Measurements from ENCODE around the gene ADCY6. TPM values are rescaled to one million over a fixed set of nuclear protein-coding genes. Genes with fewer than 3 reads are reported as not detected.

Gene ADCY6
- total RNA-seq, 1 donor, result 0.52 TPM

DNA sequence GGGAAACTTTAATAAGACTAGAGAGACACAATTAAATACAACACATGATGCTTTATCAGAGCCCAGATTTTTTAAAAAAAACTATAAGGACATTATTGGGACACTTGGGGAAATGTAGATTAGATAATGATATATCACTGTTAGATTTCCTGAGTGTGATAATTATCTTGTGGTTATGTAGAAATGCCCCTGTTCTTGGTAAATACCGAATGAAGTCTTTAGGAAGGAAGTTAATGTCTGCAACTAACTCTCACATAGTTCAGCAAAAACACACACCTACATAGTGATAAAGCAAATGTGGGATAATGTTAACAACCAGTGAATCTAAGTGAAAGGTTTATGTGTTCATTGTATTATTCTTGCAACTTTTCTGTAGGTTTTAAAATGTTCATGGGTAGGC lies 14.8 kb upstream of the ADCY6 start:
- no peaks in the 10 kb centered on the region for H3K4me1 ChIP-seq (ENCODE audit: insufficient read depth, low read length)
- H3K4me3 ChIP-seq (ENCODE audit: low read length), result no peak overlapping the region
- H3K9me3 ChIP-seq (ENCODE audit: low read depth, low read length), result no peaks in the 10 kb centered on the region
- no peaks in the 10 kb centered on the region for H3K27me3 ChIP-seq (ENCODE audit: insufficient read depth, low read length)

DNA sequence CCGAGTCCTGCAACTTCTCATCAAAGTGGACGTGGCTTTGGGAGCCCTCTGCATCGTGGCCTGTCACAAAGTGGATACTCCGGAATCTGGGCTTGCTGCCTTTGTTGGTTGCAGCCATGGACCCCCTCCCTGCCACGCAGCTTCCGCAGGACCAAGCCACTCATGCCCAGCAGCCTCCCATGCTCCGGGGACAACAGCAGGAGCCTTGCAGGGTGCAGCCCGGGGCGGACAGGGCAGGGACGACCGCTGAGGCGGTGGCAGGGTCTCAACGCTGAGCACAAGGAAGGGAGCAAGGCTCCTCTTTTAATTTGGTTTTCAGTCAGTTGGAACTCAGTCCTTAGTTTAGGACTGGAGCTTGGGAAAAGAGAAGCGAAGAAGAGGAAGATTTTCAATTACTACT lies 12.1 kb upstream of the ADCY6 start:
- no peaks in the 10 kb centered on the region for H3K27me3 ChIP-seq (ENCODE audit: insufficient read depth, low read length)
- no peak overlapping the region for H3K4me3 ChIP-seq (ENCODE audit: low read length)
- no peaks in the 10 kb centered on the region for H3K9me3 ChIP-seq (ENCODE audit: low read depth, low read length)
- H3K4me1 ChIP-seq (ENCODE audit: insufficient read depth, low read length), result peaks cover 2% of the 10 kb centered on the region

DNA sequence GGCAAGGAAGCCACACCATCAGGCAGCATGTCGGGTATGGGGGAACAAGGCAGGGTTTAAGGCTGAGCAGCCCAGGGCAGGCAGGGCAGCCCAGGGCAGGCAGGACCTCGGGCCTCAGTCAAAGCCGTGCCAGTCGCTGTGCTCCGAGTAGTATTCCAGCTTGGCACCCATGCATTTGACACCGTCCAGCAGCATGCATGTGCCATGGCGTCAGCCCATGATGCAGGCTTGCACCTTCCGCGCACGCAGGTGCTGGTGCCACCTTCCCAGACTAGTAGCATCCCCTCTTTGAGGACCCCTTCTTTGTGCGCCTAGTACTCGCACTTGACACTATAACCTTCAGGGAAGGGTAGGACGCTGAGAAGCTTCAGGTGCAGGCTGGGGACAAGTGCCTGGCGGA lies 11.6 kb upstream of the ADCY6 start:
- Histone ChIP-seq H3K9me3 (ENCODE audit: low read depth, low read length) (no peaks in the 10 kb centered on the region), H3K4me1 (ENCODE audit: insufficient read depth, low read length) (peaks cover 8% of the 10 kb centered on the region), H3K27me3 (ENCODE audit: insufficient read depth, low read length) (no peaks in the 10 kb centered on the region), H3K4me3 (ENCODE audit: low read length) (no peak overlapping the region)

DNA sequence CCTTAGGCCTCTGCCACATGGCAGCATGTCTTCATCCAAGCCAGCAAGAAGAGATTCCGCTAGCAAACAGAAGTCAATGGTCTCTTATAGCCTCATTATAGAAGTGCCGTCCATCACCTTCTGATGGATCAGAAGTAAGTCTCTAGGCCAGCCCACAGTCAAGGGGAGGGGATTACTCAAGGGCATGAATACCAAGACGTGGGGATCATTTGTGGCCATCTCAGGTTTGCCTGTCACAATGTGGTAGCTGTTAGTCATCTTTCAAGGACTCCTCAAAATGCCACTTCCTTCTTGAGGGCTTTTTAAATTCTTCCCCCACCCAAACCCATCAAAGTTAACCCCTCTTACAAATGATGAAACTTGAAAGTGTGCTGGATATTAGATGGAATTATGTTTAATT lies 8.1 kb upstream of the ADCY6 start:
- Histone ChIP-seq H3K9me3 (ENCODE audit: low read depth, low read length) (no peaks in the 10 kb centered on the region), H3K4me3 (ENCODE audit: low read length) (no peak overlapping the region), H3K27me3 (ENCODE audit: insufficient read depth, low read length) (no peaks in the 10 kb centered on the region), H3K4me1 (ENCODE audit: insufficient read depth, low read length) (peaks cover 11% of the 10 kb centered on the region)

DNA sequence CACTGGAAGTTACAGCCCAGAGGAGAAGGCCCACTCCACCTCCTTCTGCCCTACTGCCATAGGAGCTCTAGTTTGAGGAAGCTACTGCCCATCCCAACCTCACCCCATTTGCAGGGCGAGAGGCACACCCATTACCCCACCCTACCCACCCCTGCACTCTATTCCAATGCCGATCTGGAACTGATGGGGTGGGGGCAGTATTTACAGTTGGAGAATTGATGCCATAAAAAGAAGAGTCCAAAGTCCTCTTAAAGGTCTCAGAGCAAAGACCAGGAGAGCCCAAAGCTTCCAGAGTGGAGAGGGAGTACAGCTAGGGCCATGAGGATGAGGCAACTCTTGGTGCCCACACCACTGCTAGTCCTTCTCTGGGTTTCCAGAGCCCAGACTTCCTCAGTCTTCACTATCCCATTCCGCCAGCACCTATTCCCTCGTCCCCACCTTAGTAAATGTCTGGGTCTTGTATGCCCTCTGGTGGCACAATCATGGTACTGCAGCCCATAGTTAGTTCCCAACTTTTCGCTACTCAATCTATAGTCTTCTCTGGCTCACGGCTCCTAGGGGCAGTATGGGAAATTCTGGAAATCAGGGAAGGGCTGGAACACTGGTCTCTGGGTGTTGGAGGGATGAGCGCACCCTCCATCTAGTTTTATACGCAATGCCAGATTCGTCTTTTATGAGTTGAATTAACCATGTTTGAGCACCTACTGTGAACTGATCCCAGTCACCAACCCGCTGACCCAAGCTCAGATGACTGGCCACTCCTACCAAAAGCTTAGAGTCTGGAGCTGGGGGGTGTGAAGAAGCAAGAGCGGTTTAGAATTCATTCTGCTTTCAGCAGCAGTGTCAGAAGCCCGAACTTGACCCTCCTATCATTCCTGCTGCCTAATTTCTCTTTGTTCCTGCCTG lies 6.9 kb upstream of the ADCY6 start:
- peaks cover 11% of the 10 kb centered on the region for H3K4me1 ChIP-seq (ENCODE audit: insufficient read depth, low read length)
- no peaks in the 10 kb centered on the region for H3K27me3 ChIP-seq (ENCODE audit: insufficient read depth, low read length)
- no peaks in the 10 kb centered on the region for H3K9me3 ChIP-seq (ENCODE audit: low read depth, low read length)
- H3K4me3 ChIP-seq (ENCODE audit: low read length), result no peak overlapping the region

DNA sequence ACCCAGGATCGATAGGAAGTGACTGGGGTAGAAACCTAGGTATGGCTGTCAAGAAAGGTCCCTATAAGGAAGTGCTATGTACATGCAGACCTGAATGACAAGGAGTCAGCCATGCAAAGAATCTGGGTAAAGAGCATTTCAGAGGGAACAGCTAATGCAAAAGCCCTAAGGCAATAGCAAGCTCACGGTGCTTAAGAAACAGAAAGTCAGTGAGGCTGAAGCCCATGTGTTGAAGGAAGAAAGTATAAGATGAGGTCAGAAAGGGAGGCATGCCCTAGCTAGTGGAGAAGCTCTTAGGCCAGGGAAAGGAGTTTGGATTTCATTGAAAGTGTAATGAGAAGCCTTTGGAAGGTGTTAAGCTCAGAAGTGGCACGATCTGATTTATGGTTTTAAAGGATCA lies 6.0 kb upstream of the ADCY6 start:
- Histone ChIP-seq H3K9me3 (ENCODE audit: low read depth, low read length) (no peaks in the 10 kb centered on the region), H3K4me3 (ENCODE audit: low read length) (no peak overlapping the region), H3K27me3 (ENCODE audit: insufficient read depth, low read length) (peaks cover 6% of the 10 kb centered on the region), H3K4me1 (ENCODE audit: insufficient read depth, low read length) (peaks cover 11% of the 10 kb centered on the region)

GRCh38 chr12:48793696-48794095 lies 4.8 kb upstream of the ADCY6 start:
- Histone ChIP-seq H3K9me3 (ENCODE audit: low read depth, low read length) (no peaks in the 10 kb centered on the region), H3K4me1 (ENCODE audit: insufficient read depth, low read length) (peaks cover 13% of the 10 kb centered on the region), H3K27me3 (ENCODE audit: insufficient read depth, low read length) (peaks cover 8% of the 10 kb centered on the region), H3K4me3 (ENCODE audit: low read length) (no peak overlapping the region)

GRCh38 chr12:48789858-48790326 lies 1.0 kb upstream of the ADCY6 start:
- Histone ChIP-seq H3K27me3 (ENCODE audit: insufficient read depth, low read length) (peaks cover 18% of the 10 kb centered on the region), H3K9me3 (ENCODE audit: low read depth, low read length) (no peaks in the 10 kb centered on the region)

DNA sequence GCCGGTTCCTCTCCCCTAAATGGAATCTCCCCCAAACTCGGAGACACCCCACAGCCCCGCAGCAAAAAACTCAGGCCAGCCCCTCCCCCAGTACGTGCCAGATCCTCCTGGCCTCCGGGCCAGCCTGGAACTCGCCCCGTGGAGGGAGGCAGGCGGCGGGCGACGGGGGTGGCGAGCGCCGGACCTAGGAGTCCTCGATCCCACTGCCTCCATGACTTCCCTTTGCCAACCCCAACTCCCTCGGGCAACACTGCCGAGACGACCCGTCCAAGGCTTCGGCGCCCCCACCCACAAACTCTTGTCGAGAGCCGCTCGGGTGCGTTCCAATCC lies 400 bp downstream of the ADCY6 start:
- H3K27me3 ChIP-seq (ENCODE audit: insufficient read depth, low read length), result peaks cover 18% of the 10 kb centered on the region
- no peaks in the 10 kb centered on the region for H3K9me3 ChIP-seq (ENCODE audit: low read depth, low read length)
- H3K4me1 ChIP-seq (ENCODE audit: insufficient read depth, low read length), result peaks cover 3% of the 10 kb centered on the region
- no peak overlapping the region for H3K4me3 ChIP-seq (ENCODE audit: low read length)

More at GRCh38 chr12:48789858-48790326, 1.0 kb upstream of the ADCY6 start:
- peaks cover 3% of the 10 kb centered on the region for H3K4me1 ChIP-seq (ENCODE audit: insufficient read depth, low read length)
- no peak overlapping the region for H3K4me3 ChIP-seq (ENCODE audit: low read length)

DNA sequence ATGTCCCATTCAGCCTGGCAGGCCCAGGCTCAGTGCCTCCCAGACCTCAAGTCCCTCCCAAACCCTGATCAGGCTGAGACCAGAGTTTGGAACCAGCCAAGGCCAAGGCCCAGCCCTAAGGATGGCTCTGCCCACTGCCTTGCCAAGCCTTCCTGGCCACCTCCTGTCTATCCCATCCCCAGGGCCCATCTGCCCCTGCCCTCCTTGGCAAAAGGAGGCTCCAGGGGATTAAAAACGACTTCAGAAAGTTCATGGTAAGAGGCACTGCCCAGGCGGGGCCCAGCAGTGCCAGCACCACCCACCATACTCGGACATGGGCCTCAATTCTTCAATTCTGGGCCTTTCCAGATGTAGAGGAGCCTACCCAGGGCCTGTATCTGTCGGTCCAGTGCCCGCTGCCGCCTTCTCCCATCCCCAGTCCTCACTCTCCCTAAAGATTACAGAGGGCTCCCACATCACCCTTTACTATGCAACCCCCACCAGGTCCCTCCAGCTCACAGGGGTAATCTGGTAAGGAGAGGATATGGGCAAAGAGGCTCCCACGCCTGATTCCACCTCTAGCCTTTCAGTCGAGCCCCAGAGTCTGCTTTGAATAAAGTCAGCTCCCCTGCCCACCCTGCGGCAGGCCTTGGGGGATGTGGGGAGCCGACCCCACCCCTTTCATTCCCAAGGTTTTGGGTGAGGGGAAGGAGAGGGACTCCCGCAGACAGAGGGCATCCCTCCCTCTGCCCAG lies 932 bp downstream of the ADCY6 start:
- peaks cover 18% of the 10 kb centered on the region for H3K27me3 ChIP-seq (ENCODE audit: insufficient read depth, low read length)
- H3K4me3 ChIP-seq (ENCODE audit: low read length), result no peak overlapping the region
- peaks cover 3% of the 10 kb centered on the region for H3K4me1 ChIP-seq (ENCODE audit: insufficient read depth, low read length)
- H3K9me3 ChIP-seq (ENCODE audit: low read depth, low read length), result no peaks in the 10 kb centered on the region

GRCh38 chr12:48786591-48787544 lies 2.0 kb downstream of the ADCY6 start:
- Histone ChIP-seq H3K4me3 (ENCODE audit: low read length) (no peak overlapping the region), H3K4me1 (ENCODE audit: insufficient read depth, low read length) (peaks cover 3% of the 10 kb centered on the region), H3K9me3 (ENCODE audit: low read depth, low read length) (no peaks in the 10 kb centered on the region), H3K27me3 (ENCODE audit: insufficient read depth, low read length) (peaks cover 18% of the 10 kb centered on the region)

DNA sequence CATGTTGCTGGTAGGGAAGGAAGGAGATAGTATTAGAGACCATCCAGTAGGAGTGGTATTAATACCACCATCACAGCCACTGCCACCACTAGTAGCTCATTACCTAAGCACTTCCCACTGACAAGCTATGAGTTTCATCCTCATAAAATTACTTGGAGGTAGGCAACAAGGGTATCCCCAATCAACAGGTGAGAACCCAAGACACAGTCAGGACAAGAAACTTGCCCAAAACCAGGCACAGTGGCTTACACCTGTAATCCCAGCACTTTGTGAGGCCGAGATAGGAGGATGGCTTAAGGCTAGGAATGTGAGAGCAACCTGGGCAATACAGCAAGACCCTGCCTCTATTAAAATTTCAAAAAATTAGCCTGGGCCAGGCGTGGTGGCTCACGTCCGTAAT lies 5.5 kb downstream of the ADCY6 start:
- no peaks in the 10 kb centered on the region for H3K9me3 ChIP-seq (ENCODE audit: low read depth, low read length)
- H3K4me3 ChIP-seq (ENCODE audit: low read length), result no peak overlapping the region
- peaks cover 8% of the 10 kb centered on the region for H3K4me1 ChIP-seq (ENCODE audit: insufficient read depth, low read length)
- H3K27me3 ChIP-seq (ENCODE audit: insufficient read depth, low read length), result peaks cover 8% of the 10 kb centered on the region

- Histone ChIP-seq H3K27me3 (ENCODE audit: insufficient read depth, low read length) (peaks cover 1% of the 10 kb centered on the region), H3K4me3 (ENCODE audit: low read length) (no peak overlapping the region), H3K4me1 (ENCODE audit: insufficient read depth, low read length) (peaks cover 8% of the 10 kb centered on the region), H3K9me3 (ENCODE audit: low read depth, low read length) (no peaks in the 10 kb centered on the region)
Observed at GRCh38 chr12:48782457-48783395, 6.2 kb downstream of the ADCY6 start.

All from mononuclear cell (primary cell).